ENCODE data around the gene ELAVL3. TPM values are rescaled to one million over a fixed set of nuclear protein-coding genes. Genes with fewer than 3 reads are reported as not detected.

Gene ELAVL3
- total RNA-seq, 1 experiment from 2014 or later: 1.2 TPM

GRCh38 chr19:11499220-11499726, 18.4 kb upstream of the ELAVL3 start:
- no peak for TF ChIP-seq CTCF (conservative IDR thresholded peaks at IDR 0.05)
- WGBS (ENCODE audit: extremely low coverage, insufficient read length, low lambda C conversion rate): no CpG with 5 or more reads among the region's 6 CpGs

More at GRCh38 chr19:11499220-11499726, 18.4 kb upstream of the ELAVL3 start:
- H3K36me3 Mint-ChIP-seq (ENCODE audit: insufficient read depth in 1 of 3, low read depth in 3 of 3): peaks cover 2 to 13% (median 8%) of the 10 kb centered on the region in 3 experiments; a peak in 4 of 7 replicates
- Histone ChIP-seq H3K4me2 (ENCODE audit: insufficient read depth, insufficient read length, low read length) (no peak overlapping the region), H3K79me1 (ENCODE audit: insufficient read depth, low read depth, low read length, poor library complexity, severe bottlenecking) (no peaks in the 10 kb centered on the region), H3K23ac (ENCODE audit: insufficient read length, low read depth, low read length) (no peak overlapping the region), H3K9me3 (ENCODE audit: control insufficient read depth, low read depth, low read length) (no peaks in the 10 kb centered on the region), H3K27me3 (ENCODE audit: insufficient read depth, low read length) (no peaks in the 10 kb centered on the region), H3K4me1 (ENCODE audit: insufficient read depth, low read length) (no peaks in the 10 kb centered on the region), H3K14ac (ENCODE audit: insufficient read depth, low read length) (no peak overlapping the region), H3K4ac (ENCODE audit: low read depth, low read length) (no peak overlapping the region), H4K5ac (ENCODE audit: insufficient read length, low read depth, low read length) (no peak overlapping the region), H2BK120ac (ENCODE audit: low read depth, low read length, poor library complexity, severe bottlenecking) (no peak overlapping the region), H2BK12ac (ENCODE audit: insufficient read length, low read depth, low read length) (no peak overlapping the region), H3K9ac (ENCODE audit: extremely low read depth, insufficient read length, low read length) (no peak overlapping the region), H3K27ac (ENCODE audit: insufficient read length, low read depth, low read length) (no peak overlapping the region), H4K20me1 (ENCODE audit: control insufficient read depth, insufficient read depth, insufficient read length) (no peaks in the 10 kb centered on the region), H2BK5ac (ENCODE audit: insufficient read length, low read length) (no peak overlapping the region), H2AFZ (ENCODE audit: low read length) (no peak overlapping the region), H2AK5ac (ENCODE audit: insufficient read length, low read length) (no peak overlapping the region), H3K18ac (ENCODE audit: insufficient read length, low read depth, low read length) (no peak overlapping the region), H3K23me2 (ENCODE audit: insufficient read length, low read depth, low read length, poor library complexity, severe bottlenecking) (peaks cover 3% of the 10 kb centered on the region), H3T11ph (ENCODE audit: low read length) (no peak overlapping the region), H3K56ac (ENCODE audit: insufficient read length, low read depth, low read length) (no peak overlapping the region), H4K8ac (replicated peaks; ENCODE audit: insufficient read length, low read depth, low read length) (no peak overlapping the region), H2BK20ac (ENCODE audit: low read depth, low read length, poor library complexity, severe bottlenecking) (no peak overlapping the region), H2BK15ac (ENCODE audit: low read depth, low read length) (no peak overlapping the region), H4K91ac (ENCODE audit: insufficient read length, low read depth, low read length) (no peak overlapping the region), H3K79me2 (ENCODE audit: insufficient read depth, low read length) (no peaks in the 10 kb centered on the region)
- H3K27ac Mint-ChIP-seq: no peak overlapping the region
- no peaks in the 10 kb centered on the region for H3K27me3 Mint-ChIP-seq (ENCODE audit: low read depth)
- peaks cover under 1% of the 10 kb centered on the region in 2 experiments; a peak in 3 of 4 replicates for H3K4me1 Mint-ChIP-seq
- H3K4me3 Mint-ChIP-seq: no peak overlapping the region
- H3K9me3 Mint-ChIP-seq: no peaks in the 10 kb centered on the region
- no peak for DNase-seq
